Left forelimb (tissue), 1 donor: ENCODE results near the gene TASOR.

Source experiments
- DNase-seq: peaks from one replicate; pipeline ENCODE4 v3.0.0-alpha.2; 2018; ENCODE audit warnings: low spot score

The TASOR gene

GRCh38 chr3:56682462-56683121 is 473 bp downstream of the TASOR start:
- DNase-seq = peak; percentile 88

- no peak for DNase-seq
These were observed 1.0 kb downstream of the TASOR start for GRCh38 chr3:56681984-56682461.

GRCh38 chr3:56680054-56680580 is 2.9 kb downstream of the TASOR start:
- DNase-seq = no peak

- DNase-seq = no peak
These were observed 5.8 kb downstream of the TASOR start for GRCh38 chr3:56677286-56677685.

- no peak for DNase-seq
These were observed 9.1 kb downstream of the TASOR start for GRCh38 chr3:56673781-56674457.

- no peak for DNase-seq
These were observed 15.0 kb downstream of the TASOR start for GRCh38 chr3:56667973-56668579.

GRCh38 chr3:56664823-56665222 is 18.2 kb downstream of the TASOR start:
- DNase-seq = no peak

- no peak for DNase-seq
These were observed 27.4 kb downstream of the TASOR start for GRCh38 chr3:56655709-56656108.

- DNase-seq = no peak
These were observed 28.6 kb downstream of the TASOR start for GRCh38 chr3:56654460-56654859.

- DNase-seq = no peak
These were observed 37.7 kb downstream of the TASOR start for GRCh38 chr3:56645407-56645806.

GRCh38 chr3:56633602-56634535 is 49.2 kb downstream of the TASOR start:
- DNase-seq = no peak
